ENCODE data around the gene C19orf85.

C19orf85 gene

GRCh38 chr19:55477905-55478304, 13.4 kb upstream of the C19orf85 start:
- DNase-seq = no peak

- DNase-seq = peak; percentile 99
Observed at GRCh38 chr19:55476100-55476775, 11.7 kb upstream of the C19orf85 start, which contains the start of gene ZNF628. ZNF628 (plus strand) TSS chr19:55476617; CDS start chr19:55479911, 3,294 bp downstream.

DNA sequence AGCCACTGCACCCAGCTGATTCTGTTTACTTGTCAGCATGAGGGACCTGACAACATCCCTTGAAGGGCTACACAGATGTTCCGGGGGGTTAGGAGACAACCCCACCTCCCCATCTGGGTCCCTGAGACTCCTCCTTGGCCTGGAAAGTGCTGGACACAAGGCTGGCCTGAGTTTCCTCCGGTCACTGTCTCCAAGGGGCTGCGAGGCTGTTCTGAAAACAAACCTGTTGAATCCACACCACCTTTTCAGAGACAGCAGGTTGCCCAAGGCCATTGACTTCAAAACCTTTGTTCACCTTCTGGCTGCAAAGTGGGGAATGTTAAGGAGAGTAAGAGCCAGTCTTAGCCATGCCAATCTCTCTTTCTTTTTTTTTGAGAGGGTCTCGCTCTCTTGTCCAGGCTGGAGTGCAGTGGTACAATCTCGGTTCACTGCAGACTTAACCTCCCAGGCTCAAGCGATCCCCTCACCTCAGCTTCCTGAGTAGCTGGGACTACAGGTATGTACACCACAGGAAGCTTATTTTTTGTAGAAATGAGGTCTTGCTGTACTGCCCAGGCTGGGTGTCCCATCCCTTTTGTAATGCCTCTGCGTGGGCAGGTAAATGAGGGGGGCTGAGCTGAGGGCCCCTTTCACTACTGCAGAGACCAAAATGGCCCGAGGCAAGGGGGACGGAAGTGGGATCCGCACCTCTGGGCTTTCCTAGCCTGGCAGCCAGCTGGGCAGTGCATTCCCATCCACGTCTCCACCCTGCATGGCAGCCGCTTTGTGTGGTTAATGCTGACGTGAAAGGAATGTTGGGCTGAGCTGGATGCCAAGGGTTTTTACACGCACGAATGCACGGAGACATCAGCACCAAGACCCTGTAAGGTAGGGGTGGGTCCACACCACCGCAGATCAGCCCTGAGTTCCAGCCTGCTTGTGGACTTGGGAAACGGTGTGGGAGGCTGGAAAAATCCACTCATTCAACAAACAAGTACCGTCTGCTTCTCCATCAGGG, 10.0 kb upstream of the C19orf85 start:
- DNase-seq = peak; percentile 34

GRCh38 chr19:55473225-55474012, 8.9 kb upstream of the C19orf85 start:
- no peak for DNase-seq

DNA sequence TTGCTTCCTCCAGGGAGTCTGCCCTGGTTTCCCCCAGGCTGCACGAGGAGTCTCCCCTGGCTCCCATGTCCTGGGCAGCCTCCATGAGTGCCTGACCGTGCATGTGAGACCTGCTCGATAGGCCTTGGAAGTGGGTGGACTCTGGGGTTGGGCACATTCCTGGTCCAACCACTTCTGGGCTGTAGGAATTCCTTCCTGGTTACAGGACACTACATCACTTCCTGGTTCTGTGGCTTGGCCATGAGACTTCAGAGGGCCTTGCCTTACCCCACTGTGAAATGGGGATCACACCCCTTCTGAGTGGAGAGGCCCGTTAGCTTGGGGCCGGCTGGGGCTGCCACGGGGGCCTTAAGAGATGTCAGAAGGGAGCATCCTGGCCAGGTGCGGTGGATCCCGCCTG, 7.9 kb upstream of the C19orf85 start:
- DNase-seq = no peak

DNA sequence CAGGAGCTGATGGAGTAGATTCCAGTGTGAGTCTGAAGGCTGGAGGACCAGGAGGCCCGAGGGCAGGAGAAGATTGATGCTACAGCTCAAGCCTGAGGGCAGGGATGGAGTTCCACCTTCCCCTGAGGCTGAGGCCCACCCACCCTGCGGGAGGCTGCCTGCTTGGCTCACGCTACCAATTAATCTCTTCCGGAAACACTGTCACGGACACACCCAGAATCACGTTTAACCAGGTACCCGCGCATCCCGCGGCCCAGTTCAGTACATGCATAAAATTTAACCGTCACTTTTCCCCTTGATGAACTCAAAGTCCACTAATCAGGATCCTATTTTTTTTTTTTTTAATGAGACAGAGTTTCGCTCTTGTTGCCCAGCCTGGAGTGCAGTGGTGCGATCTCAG, 6.7 kb upstream of the C19orf85 start:
- peak; percentile 15 for DNase-seq

- DNase-seq = no peak
Observed at GRCh38 chr19:55468054-55468393, 3.5 kb upstream of the C19orf85 start.

DNA sequence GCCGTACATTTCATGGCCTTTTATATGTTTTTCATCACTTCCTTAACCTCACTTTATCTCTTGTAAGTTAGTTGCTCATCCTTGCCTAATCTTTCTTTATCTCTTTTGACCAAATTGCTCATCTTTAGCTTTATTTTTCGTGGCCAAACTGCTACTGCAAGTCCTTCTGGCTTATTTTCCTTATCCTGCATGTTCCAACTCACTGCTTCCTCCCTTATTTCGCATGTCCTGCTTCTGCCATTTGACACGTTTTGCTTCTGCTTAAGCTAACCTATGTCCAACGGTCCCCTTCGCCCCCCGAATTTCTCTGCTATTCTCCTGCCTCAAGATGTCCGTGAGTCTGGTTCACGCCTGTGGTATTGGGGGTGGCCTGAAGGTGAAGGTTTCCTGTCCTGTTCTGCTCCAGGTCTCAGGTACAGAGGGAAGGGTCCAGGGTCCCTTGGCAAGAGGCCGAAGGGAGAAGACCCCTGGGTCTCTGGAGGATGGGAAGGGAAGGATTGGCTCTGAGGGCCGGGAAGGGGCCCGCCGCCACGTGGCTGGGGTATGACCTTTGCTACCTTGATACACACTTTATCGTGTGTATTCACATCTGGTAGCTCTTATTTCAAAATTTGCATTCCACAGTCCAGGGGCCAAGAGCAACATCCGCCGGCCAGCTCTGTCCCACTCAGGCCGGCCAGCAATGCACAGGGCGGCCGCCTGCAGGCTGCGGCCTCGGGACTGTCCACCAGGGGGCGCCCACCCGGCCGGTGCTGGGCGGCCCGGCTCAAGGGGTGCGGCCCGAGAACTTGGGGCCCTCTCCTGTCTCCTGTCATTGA, 2.9 kb upstream of the C19orf85 start:
- DNase-seq = no peak

GRCh38 chr19:55466241-55466614, 1.7 kb upstream of the C19orf85 start:
- DNase-seq = no peak

- DNase-seq = no peak
Observed at GRCh38 chr19:55465460-55466240, 1.1 kb upstream of the C19orf85 start.

DNA sequence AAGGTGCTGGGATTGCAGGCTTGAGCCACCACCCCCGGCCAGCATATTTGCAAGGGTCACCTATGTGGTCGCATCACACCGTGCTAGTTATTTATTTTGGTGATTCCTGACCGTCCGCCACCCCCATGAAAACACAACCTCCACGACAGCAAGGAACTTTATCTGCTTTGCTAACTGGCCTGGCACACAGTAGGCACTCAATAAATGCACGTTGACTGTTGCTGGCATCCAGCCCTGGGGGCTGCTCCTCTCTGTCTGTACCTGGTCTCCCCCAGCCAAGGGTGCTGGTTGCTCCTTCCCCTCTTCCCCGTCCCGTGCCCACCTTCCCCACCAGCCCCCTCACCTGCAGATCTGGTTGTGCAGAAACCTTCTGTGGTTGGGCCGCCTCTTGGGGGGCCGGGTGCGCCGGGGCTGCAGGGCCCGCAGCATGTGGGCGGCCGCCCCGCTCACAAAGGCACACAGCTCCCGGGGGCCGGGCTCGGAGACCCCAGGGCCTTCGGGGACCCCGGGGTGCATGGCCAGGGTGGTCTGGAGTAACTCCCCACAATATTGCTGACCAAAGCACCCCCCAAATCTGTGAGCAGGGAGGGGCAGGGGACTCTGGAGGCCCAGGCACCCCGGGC, 401 bp downstream of the C19orf85 start:
- no peak for DNase-seq

DNA sequence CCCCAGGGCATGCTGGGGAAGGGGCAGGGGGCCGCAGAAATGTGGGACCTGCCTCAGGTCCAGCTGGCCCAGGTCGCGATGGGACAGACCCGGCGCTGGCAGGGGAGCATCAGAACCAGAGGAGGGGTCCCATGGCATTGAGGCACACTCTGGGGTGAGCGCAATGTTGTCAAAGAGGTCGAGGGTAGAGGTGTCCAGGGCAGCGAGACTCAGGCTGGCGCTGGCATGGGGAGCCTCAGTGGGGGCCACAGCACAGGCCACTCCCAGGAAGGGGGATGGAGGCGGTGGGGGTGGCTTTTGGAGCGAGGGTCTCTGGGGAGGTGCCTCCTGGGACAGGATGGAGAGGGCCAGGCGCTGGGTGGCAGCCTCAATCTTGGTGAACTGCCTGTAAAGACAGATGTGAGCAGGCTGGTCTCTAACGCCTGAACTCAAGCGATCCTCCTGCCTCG, 944 bp downstream of the C19orf85 start:
- no peak for DNase-seq

- no peak for DNase-seq
Observed at GRCh38 chr19:55462722-55463121, 1.8 kb downstream of the C19orf85 start.

DNA sequence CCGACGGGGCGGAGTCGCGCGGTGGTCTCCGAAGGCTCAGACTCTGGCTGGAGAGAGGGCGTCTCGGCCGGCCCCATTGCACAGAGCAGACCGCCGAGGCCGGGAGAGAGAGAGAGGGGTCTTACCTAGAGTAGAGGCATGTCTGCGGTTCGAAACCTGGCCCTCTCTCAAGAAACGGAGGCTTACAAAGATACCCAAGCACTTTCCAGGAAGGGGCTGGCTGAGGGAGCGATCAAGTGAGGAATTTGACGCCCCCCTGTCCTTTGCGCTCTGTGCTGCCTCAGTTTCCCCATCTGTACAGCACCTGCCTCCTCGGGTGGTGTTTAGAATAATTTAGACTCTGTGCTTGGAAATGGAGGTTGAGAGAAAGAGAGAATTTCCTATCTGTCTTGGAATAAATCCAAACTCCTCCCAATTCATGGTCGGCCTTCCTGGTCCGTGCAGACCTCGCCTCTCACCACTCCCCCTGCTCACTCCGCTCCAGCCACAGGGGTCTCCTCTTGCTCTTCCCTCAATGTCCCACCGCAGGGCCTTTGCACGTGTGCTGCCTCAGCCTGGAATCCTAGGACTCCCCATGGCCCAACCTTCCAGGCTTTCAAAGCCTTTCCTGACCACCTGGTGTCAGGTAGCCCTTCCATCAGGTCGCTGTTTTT, 2.5 kb downstream of the C19orf85 start:
- DNase-seq = no peak

DNA sequence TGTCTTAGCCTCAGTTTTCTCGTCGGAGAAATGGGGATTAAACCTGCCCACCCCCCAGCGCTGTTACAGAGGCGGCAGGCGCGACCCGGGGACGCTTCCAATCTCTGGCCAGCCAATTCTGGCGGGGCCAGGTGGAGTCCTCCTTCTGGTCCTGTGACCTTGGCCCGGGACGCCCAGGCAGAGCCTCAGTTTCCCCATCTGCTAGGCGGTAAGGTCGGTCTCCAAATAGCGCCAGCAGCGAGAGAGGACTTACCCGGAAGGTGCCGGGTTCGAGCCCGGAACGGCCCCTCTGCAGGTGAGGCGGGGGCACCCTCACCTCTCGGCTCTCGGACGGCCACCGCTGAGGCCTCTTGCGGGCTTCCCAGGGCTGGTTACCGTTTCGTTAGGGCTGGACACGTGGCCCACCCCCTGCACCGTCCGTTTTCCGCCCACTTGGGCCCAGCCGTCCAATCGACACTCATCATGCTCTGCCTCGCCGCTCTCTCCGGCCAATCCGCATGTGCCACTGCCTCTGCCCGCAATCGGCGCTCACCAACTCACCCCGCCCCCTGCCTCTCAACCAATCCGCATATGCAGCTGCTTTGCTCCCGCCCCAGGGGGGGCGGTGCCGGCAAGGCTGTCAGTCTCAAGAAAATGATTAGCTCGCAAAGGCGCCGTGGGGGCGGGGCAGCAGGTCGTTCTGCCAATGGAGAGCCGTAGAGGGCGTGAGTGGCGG, 3.1 kb downstream of the C19orf85 start, which contains the start of gene ISOC2:
ISOC2 (minus strand) TSS at position 384 of the 715 bp plus-strand sequence. CDS start 5,156 bp downstream, outside the sequence.
- DNase-seq = peak; percentile 100

DNA sequence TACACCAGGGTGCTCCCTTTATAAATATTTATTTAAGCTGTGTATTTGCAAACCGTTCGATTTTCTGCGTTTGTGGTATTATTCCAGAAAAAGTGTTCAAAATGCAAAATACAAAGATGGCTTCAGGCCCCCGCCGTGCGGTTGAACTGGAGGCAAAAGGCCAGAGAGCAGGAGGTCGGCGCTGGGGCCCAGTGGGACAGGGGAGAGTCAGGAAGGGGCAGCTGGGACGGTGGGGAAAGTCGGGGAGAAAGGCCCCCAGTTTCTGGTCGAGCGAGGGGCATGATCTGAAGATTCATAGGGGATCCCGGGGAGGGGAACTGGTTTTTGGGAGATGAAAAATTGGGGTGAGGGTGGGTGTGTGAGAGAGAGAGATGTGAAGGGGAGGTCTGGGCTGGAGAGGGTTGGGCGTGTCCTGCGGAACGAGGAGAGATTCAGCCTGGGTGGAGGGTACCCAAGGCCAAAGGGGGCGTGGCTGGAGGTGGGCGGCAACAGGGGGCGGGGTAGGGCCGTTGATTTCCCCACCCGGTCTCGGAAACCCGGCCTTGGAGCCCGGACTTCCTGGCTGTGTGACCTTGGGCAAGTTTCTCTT, 3.8 kb downstream of the C19orf85 start:
- peak; percentile 92 for DNase-seq

GRCh38 chr19:55459950-55460657, 4.4 kb downstream of the C19orf85 start:
- no peak for DNase-seq

GRCh38 chr19:55459551-55459949, 5.0 kb downstream of the C19orf85 start:
- DNase-seq = no peak

Measured in left hindlimb (tissue), 1 donor.